GM15510 (cell line): Measurements from ENCODE around the gene FAM83C.

Experiments
- POLR2A ChIP-seq: IDR thresholded peaks from 3 replicates; pipeline ENCODE4 v1.6.1; 2011; ENCODE audit warnings: borderline replicate concordance; ENCODE audit not compliant: insufficient read length; ENCODE audit errors: extremely low read depth

FAM83C gene

GRCh38 chr20:35251613-35251940 is 40.6 kb downstream of the FAM83C start:
- TF ChIP-seq POLR2A, result no peak

- no peak for TF ChIP-seq POLR2A
Observed at GRCh38 chr20:35248641-35249475, 43.4 kb downstream of the FAM83C start.

- no peak for TF ChIP-seq POLR2A
Observed at GRCh38 chr20:35246723-35247122, 45.5 kb downstream of the FAM83C start.

GRCh38 chr20:35243986-35244385 is 48.2 kb downstream of the FAM83C start:
- no peak for TF ChIP-seq POLR2A

- TF ChIP-seq POLR2A, result no peak
Observed at GRCh38 chr20:35243317-35243716, 48.9 kb downstream of the FAM83C start.

- TF ChIP-seq POLR2A, result no peak
Observed at GRCh38 chr20:35240811-35241293, 51.4 kb downstream of the FAM83C start.

GRCh38 chr20:35240083-35240810 is 52.0 kb downstream of the FAM83C start:
- TF ChIP-seq POLR2A, result no peak

- TF ChIP-seq POLR2A, result no peak
Observed at GRCh38 chr20:35238735-35239134, 53.5 kb downstream of the FAM83C start.

- no peak for TF ChIP-seq POLR2A
Observed at GRCh38 chr20:35238170-35238569, 54.1 kb downstream of the FAM83C start.

- TF ChIP-seq POLR2A, result no peak
Observed at GRCh38 chr20:35237486-35237885, 54.7 kb downstream of the FAM83C start.

GRCh38 chr20:35235881-35236280 is 56.3 kb downstream of the FAM83C start:
- no peak for TF ChIP-seq POLR2A
